H9 (cell line): ENCODE data around the gene PIP4K2B. TPM values are rescaled to one million over a fixed set of nuclear protein-coding genes. Genes with fewer than 3 reads are reported as not detected.

ENCODE experiments used
- DNase-seq: peaks from one replicate; pipeline ENCODE4 v3.0.0-alpha.2; 2017
- H2AFZ ChIP-seq: one replicate; pipeline ENCODE4 v1.6.1; 2013; ENCODE audit warnings: mild to moderate bottlenecking, low read length, control low read depth, moderate library complexity
- H2AK5ac ChIP-seq: 2 replicates; pipeline ENCODE4 v1.6.1; 2013; ENCODE audit warnings: low read length, control low read depth, mixed read lengths; ENCODE audit not compliant: insufficient read length
- H2BK120ac ChIP-seq: one replicate; pipeline ENCODE4 v1.6.1; 2013; ENCODE audit warnings: low read depth, mild to moderate bottlenecking, low read length, control low read depth, inconsistent platforms; ENCODE audit not compliant: poor library complexity, severe bottlenecking
- H2BK12ac ChIP-seq: 2 replicates; pipeline ENCODE4 v1.6.1; 2013; ENCODE audit warnings: low read length, control low read depth, mixed read lengths, low read depth; ENCODE audit not compliant: insufficient read length
- H2BK15ac ChIP-seq: 2 replicates; pipeline ENCODE4 v1.6.1; 2013; ENCODE audit warnings: low read depth, low read length, control low read depth
- H2BK20ac ChIP-seq: one replicate; pipeline ENCODE4 v1.6.1; 2013; ENCODE audit warnings: low read depth, mild to moderate bottlenecking, low read length, control low read depth, inconsistent platforms; ENCODE audit not compliant: poor library complexity, severe bottlenecking
- H2BK5ac ChIP-seq: 2 replicates; pipeline ENCODE4 v1.6.1; 2013; ENCODE audit warnings: low read length, control low read depth, mixed read lengths; ENCODE audit not compliant: insufficient read length
- H3K14ac ChIP-seq: 2 replicates; pipeline ENCODE4 v1.6.1; 2013; ENCODE audit warnings: low read length, control low read depth; ENCODE audit not compliant: insufficient read depth
- H3K18ac ChIP-seq: 2 replicates; pipeline ENCODE4 v1.6.1; 2013; ENCODE audit warnings: low read depth, mild to moderate bottlenecking, mixed read lengths, low read length, control low read depth; ENCODE audit not compliant: insufficient read length
- H3K23ac ChIP-seq: 2 replicates; pipeline ENCODE4 v1.6.1; 2013; ENCODE audit warnings: low read length, control low read depth, mixed read lengths, low read depth; ENCODE audit not compliant: insufficient read length
- H3K23me2 ChIP-seq: 2 replicates; pipeline ENCODE4 v1.6.1; 2013; ENCODE audit warnings: low read depth, mild to moderate bottlenecking, mixed read lengths, low read length, control low read depth; ENCODE audit not compliant: insufficient read length, poor library complexity, severe bottlenecking
- H3K27ac ChIP-seq: 2 replicates; pipeline ENCODE4 v1.5.1; 2013; ENCODE audit warnings: low read length, control low read depth, mixed read lengths, low read depth; ENCODE audit not compliant: insufficient read length
- H3K27me3 ChIP-seq: 2 replicates; pipeline ENCODE4 v1.6.1; 2013; ENCODE audit warnings: low read length, control low read depth, inconsistent platforms; ENCODE audit not compliant: insufficient read depth
- H3K4ac ChIP-seq: 2 replicates; pipeline ENCODE4 v1.6.1; 2013; ENCODE audit warnings: low read depth, mild to moderate bottlenecking, control low read depth, inconsistent platforms, low read length, moderate library complexity
- H3K4me1 ChIP-seq: 2 replicates; pipeline ENCODE4 v1.6.1; 2013; ENCODE audit warnings: low read length, control low read depth, inconsistent platforms; ENCODE audit not compliant: insufficient read depth
- H3K4me2 ChIP-seq: 2 replicates; pipeline ENCODE4 v1.6.1; 2013; ENCODE audit warnings: low read length, control low read depth, mixed read lengths; ENCODE audit not compliant: insufficient read length, insufficient read depth
- H3K56ac ChIP-seq: 2 replicates; pipeline ENCODE4 v1.6.1; 2013; ENCODE audit warnings: low read depth, mild to moderate bottlenecking, mixed read lengths, low read length, control low read depth; ENCODE audit not compliant: insufficient read length
- H3K79me1 ChIP-seq: 2 replicates; pipeline ENCODE4 v1.6.1; 2013; ENCODE audit warnings: low read depth, mild to moderate bottlenecking, moderate library complexity, low read length, control low read depth, inconsistent platforms; ENCODE audit not compliant: insufficient read depth, poor library complexity, severe bottlenecking
- H3K79me2 ChIP-seq: 2 replicates; pipeline ENCODE4 v1.6.1; 2013; ENCODE audit warnings: low read length, control low read depth, inconsistent platforms; ENCODE audit not compliant: insufficient read depth
- H3K9ac ChIP-seq: 2 replicates; pipeline ENCODE4 v1.6.1; 2013; ENCODE audit warnings: low read length, control low read depth, mixed read lengths; ENCODE audit not compliant: insufficient read length; ENCODE audit errors: extremely low read depth
- H3K9me3 ChIP-seq: one replicate; pipeline ENCODE4 v1.6.1; 2013; ENCODE audit warnings: low read depth, low read length, inconsistent platforms; ENCODE audit not compliant: control insufficient read depth
- H3T11ph ChIP-seq: one replicate; pipeline ENCODE4 v1.6.1; 2013; ENCODE audit warnings: mild to moderate bottlenecking, low read length, control low read depth, inconsistent platforms
- H4K20me1 ChIP-seq: one replicate; pipeline ENCODE4 v1.6.1; 2013; ENCODE audit not compliant: control insufficient read depth, insufficient read length, insufficient read depth
- H4K5ac ChIP-seq: 2 replicates; pipeline ENCODE4 v1.6.1; 2013; ENCODE audit warnings: low read depth, mild to moderate bottlenecking, mixed read lengths, low read length, control low read depth; ENCODE audit not compliant: insufficient read length
- H4K8ac ChIP-seq: replicated peaks from 2 replicates; pipeline ENCODE4 v1.6.1; 2013; ENCODE audit warnings: low read length, control low read depth, mixed read lengths, low read depth; ENCODE audit not compliant: insufficient read length
- H4K91ac ChIP-seq: 2 replicates; pipeline ENCODE4 v1.6.1; 2013; ENCODE audit warnings: low read depth, mild to moderate bottlenecking, moderate library complexity, mixed read lengths, low read length, control low read depth; ENCODE audit not compliant: insufficient read length
- H3K27ac Mint-ChIP-seq, 3 experiments: 2 replicates in 2 of 3; 3 replicates in 1 of 3; pipeline ENCODE4 v1.8.0; 2020 to 2021; ENCODE audit warnings: mixed read lengths in 3 of 3, mild to moderate bottlenecking in 1 of 3, moderate library complexity in 1 of 3
- H3K27me3 Mint-ChIP-seq: 2 replicates; pipeline ENCODE4 v1.8.0; 2021; ENCODE audit warnings: low read depth, mild to moderate bottlenecking, moderate library complexity, mixed read lengths
- H3K36me3 Mint-ChIP-seq, 3 experiments: 2 replicates in 2 of 3; 3 replicates in 1 of 3; pipeline ENCODE4 v1.8.0; 2020 to 2021; ENCODE audit warnings: low read depth in 3 of 3, mixed read lengths in 3 of 3; ENCODE audit not compliant: insufficient read depth in 1 of 3
- H3K4me1 Mint-ChIP-seq, 2 experiments: 2 replicates each; pipeline ENCODE4 v1.8.0; 2020; ENCODE audit warnings: mixed read lengths in 2 of 2
- H3K4me3 Mint-ChIP-seq, 2 experiments: 2 replicates in 1 of 2; 3 replicates in 1 of 2; pipeline ENCODE4 v1.8.0; 2020 to 2021; ENCODE audit warnings: mild to moderate bottlenecking in 2 of 2, mixed read lengths in 2 of 2, moderate library complexity in 1 of 2
- H3K9me3 Mint-ChIP-seq, 2 experiments: 2 replicates in 1 of 2; 3 replicates in 1 of 2; pipeline ENCODE4 v1.8.0; 2020; ENCODE audit warnings: mild to moderate bottlenecking in 2 of 2, mixed read lengths in 2 of 2, moderate library complexity in 1 of 2
- CTCF ChIP-seq: fragments of 200-600 bp; sonication (generic); conservative IDR thresholded peaks from 3 replicates; pipeline ENCODE4 v1.8.0; 2021; ENCODE audit warnings: antibody characterized with exemption, mild to moderate bottlenecking
- WGBS: extraction: QIAGEN DNeasy Blood & Tissue Kit; methylation state at CpG from one replicate; pipeline ENCODE4 v1.1.7; 2013; ENCODE audit warnings: missing lambda C conversion rate, low lambda C conversion rate, mixed read lengths; ENCODE audit not compliant: insufficient read length; ENCODE audit errors: extremely low coverage; 5-methylcytosine and 5-hydroxymethylcytosine counted together
- total RNA-seq: library from RNA; stranded (reverse); gene quantifications from 2 replicates; pipeline ENCODE4 v1.2.1, GENCODE V29; 2021

The PIP4K2B gene
- total RNA-seq, 1 experiment from 2014 or later, result 61.9 TPM

GRCh38 chr17:38824899-38825761 is 25.8 kb upstream of the PIP4K2B start, which contains the start of gene CWC25:
Gene CWC25, minus strand, starts transcription at chr17:38825321. Its CDS starts 138 bp downstream, at chr17:38825183.
- Histone ChIP-seq H3K4me2 (peak within 1 kb of the TSS; percentile 99), H3K27me3 (no peaks in the 10 kb centered on the region), H4K91ac (peak within 1 kb of the TSS; percentile 9), H3K23me2 (peaks cover 10% of the 10 kb centered on the region), H4K5ac (peak within 1 kb of the TSS; percentile 73), H3K4me1 (peaks cover 2% of the 10 kb centered on the region; the same call in 1 of the 2 replicates), H3K56ac (peak within 1 kb of the TSS; percentile 8), H3K79me1 (peaks cover 7% of the 10 kb centered on the region), H2BK12ac (no peak within 1 kb of the TSS), H2AFZ (no peak within 1 kb of the TSS), H4K20me1 (peaks cover 5% of the 10 kb centered on the region), H3K27ac (peak within 1 kb of the TSS; percentile 73), H4K8ac (peak within 1 kb of the TSS; percentile 7), H2BK20ac (no peak within 1 kb of the TSS), H2BK15ac (no peak within 1 kb of the TSS), H2BK5ac (peak within 1 kb of the TSS; percentile 42), H2BK120ac (peak within 1 kb of the TSS; percentile 85), H3K79me2 (peaks cover 9% of the 10 kb centered on the region; the same call in 1 of the 2 replicates), H3K23ac (no peak within 1 kb of the TSS), H3K9me3 (no peaks in the 10 kb centered on the region), H3K9ac (peak within 1 kb of the TSS; percentile 92), H3K14ac (peak within 1 kb of the TSS; percentile 94), H2AK5ac (no peak within 1 kb of the TSS), H3T11ph (peak within 1 kb of the TSS; percentile 9), H3K4ac (peak within 1 kb of the TSS; percentile 5; the same call in 1 of the 2 replicates), H3K18ac (peak within 1 kb of the TSS; percentile 96)
- no peak for TF ChIP-seq CTCF
- Mint-ChIP-seq H3K27me3 (peaks cover 5% of the 10 kb centered on the region), H3K4me1 (peaks cover 9 to 18% of the 10 kb centered on the region in 2 experiments), H3K4me3 (peak within 1 kb of the TSS; percentile 87 to 96), H3K36me3 (peaks cover 0 to 12% (median 10%) of the 10 kb centered on the region in 3 experiments; a peak in 6 of 7 replicates), H3K9me3 (no peaks in the 10 kb centered on the region; a peak in 2 of 5 replicates), H3K27ac (peak within 1 kb of the TSS; percentile 99 to 100 (median 100))
- peak; percentile 99 for DNase-seq
- no CpG with 5 or more reads among the region's 55 CpGs for WGBS
